GM21360 (cell line): ENCODE data around the gene CCL14.
"Not testable (repeated sequence)": the region's sequence is repeated elsewhere in the genome, so short reads cannot be mapped to it uniquely, and the experiment has no call there.

Experiments used
- ATAC-seq: cut with Tn5 transposase; IDR thresholded peaks from one replicate; pipeline ENCODE4 v1.9.1; 2021; ENCODE audit warnings: mild to moderate bottlenecking, moderate library complexity; ENCODE audit not compliant: unreplicated experiment

The CCL14 gene

DNA sequence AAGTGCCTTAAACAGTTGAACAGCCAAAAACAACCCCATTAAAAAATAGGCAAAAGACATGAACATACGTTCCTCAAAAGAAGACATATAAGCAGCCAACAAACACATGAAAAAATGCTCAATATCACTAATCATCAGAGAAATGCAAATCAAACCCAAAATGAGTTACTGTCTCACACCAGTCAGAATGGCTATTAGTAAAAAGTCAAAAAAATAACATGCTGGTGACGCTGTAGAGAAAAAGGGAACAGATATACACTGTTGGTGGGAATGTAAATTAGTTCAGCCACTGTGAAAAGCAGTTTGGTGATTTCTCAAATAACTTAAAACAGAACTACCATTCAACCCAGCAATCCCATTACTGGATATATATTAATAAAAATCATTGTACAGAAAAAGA is 8.8 kb upstream of the CCL14 start:
- not testable (repeated sequence) for ATAC-seq

DNA sequence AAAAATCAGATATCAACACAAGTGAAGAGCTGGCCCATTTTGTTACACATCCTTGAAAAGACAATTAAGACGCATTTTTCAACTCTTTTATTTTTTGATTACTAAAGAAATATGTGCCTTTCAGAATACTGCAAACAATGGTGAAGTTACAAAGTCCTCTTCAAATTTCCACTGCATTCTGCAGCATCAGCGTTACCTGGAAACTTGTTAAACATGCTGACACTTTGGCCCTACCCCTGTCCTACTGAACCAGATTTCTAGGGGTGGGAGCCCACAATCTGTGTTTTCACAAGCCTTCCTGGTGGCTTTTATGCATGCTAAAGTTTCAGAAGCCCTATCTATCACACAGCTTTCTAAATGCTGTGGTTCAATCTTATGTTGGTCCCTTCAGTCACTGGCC is 4.5 kb upstream of the CCL14 start:
- ATAC-seq, result no peak

DNA sequence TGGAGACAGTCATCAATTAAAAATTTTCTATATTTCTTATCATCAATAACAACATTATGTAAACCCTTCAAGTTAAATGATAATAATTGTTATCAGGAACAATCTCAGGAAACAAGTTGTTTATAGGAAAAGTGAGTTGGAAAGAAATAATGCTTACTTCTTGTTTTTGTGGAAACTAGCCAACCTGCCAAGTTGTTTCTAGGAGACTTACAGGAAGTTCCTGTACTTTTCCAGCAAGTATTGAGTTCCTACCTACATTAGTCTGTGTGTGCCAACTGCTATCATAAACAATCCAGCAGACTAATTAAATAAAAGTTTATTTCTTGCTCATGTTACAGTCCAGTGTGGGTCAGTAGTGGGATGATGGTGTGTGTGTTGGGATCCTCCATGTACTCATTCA is 1.6 kb upstream of the CCL14 start:
- no peak for ATAC-seq

DNA sequence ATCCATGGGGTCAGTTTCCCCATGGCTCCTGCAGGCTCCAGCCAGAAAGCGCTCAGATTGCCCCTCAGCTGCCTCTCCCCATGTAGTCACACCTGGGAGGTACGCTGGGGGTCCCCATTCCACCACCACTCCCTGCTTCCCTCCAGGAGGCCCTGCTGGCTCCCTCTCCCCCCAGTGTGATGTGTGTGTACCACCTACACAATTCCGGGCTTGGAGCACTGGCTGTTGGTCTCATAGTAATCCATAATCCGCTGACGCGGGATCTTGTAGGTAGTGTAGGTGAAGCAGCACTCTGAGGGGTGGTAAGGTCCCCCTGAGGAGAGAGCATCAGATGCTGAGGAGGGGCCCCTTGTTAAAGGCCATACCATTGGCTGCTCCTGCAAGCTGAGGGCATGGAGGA is 2.4 kb downstream of the CCL14 start:
- ATAC-seq, result no peak

DNA sequence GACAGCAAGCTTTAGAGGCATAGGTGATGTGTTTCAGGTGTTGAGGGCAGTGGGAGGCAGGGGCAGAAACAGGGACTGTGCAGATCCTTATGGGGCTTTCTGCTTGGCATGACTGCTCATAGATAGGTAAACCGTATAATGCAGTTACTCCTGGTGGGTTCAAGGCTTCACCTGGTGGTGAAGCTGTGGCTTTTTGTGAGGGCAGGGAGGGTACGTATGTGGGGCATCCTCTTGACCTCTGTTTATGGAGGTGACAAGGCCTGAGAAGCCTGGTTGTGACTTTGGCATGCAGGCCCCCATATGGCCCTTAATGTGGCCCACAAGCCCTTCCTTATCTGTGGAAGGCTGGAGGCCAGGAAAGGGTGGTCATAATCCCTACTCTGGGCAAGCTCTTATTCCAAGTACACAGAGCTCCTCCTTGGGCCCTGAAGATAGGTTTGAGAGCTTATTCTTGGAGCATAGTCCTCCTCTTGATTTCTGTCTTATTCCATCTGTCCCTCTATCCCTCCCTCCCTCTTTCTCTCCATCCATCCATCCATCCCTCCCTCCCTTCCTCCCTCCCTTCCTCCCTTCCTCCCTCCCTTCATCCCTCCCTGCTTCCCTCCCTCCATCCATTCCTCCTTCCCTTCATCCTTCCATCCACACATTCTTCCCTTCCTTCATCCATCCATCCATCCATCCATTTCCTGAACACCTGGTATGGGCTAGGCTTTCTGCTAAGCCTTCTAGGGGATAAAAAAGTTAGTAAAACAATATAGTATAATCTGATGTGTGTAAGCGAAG is 3.9 kb downstream of the CCL14 start:
- ATAC-seq, result no peak

DNA sequence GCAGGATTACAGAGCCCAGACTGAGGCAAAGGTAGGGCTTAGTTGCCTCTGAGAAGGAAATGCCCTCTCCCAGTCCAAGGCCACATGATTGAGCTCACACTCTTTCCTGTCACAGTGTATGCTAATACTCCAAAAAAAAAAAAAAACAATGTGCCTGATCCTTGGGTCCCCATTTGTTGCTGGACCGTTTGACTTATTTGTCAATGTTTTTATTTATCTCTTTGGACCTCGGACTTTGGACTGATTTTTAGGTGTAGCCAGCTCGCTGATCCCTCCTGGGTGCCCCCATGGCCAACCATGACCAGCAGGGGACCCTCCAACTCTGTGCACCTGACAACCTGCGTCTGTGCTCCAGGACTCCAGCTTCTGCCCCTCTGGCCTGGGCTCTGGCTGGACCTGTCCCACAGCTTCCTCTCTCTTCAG is 4.6 kb downstream of the CCL14 start:
- ATAC-seq, result no peak

DNA sequence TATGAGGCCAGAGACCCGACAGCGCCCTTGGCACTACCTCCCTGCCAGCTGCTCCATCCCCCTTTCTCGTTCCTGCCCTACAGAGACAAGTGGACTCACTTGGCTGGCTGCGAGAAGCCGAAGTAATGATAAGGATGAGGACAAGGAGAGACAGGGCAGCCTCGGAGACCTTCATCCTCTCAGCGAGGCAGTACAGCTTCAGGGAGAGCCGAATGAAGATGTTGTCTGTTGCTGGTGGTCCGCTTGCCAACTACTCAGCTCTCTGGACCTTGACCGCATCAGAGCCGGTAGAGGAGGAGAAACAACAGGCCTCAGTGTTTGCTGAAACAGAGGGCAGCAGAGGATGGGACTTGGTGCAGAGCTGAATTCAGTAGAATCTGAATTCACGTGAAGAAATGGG is 5.3 kb downstream of the CCL14 start, which contains the start of gene CCL16:
Gene CCL16 (minus strand): TSS at position 252 of the 400 bp plus-strand sequence. CDS start 77 bp downstream, at position 175.
- ATAC-seq, result no peak

DNA sequence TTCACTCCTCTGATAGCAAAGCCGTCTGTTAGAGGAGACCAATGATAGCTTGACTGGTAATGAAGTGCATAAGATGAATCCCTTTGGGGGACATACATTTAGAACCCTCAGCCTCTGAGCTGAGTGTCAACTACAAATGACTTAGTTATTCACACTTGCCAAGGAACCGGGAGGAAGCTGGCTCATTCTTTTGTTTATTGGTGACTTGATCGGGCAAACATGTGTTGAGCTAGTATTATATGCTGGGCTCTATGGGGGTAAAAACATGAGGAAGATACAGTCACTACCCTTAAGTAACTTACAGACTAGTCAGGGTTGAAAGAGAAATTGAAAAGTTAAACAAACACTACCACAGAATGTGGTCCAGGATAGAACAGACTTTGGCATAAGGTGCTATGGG is 8.2 kb downstream of the CCL14 start:
- no peak for ATAC-seq

DNA sequence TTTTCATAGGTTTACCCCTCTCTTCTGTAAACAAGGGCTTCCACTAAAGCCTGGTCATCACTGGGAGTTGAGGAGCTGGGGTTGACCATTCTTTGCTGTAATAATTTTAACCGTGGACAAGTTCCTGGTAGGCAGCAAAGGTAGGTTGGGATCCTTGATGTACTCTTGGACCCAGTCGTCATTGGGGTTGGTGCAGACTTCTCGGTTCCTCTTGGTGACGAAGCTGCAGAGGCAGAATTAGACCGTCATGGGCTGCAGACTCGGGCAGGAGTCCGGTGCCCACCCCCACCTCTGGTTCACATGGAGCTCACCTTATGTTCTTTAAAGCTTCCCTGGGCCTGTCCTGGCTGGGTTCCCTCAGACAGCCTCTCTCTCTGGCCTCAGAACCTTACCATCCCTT is 9.0 kb downstream of the CCL14 start:
- no peak for ATAC-seq

DNA sequence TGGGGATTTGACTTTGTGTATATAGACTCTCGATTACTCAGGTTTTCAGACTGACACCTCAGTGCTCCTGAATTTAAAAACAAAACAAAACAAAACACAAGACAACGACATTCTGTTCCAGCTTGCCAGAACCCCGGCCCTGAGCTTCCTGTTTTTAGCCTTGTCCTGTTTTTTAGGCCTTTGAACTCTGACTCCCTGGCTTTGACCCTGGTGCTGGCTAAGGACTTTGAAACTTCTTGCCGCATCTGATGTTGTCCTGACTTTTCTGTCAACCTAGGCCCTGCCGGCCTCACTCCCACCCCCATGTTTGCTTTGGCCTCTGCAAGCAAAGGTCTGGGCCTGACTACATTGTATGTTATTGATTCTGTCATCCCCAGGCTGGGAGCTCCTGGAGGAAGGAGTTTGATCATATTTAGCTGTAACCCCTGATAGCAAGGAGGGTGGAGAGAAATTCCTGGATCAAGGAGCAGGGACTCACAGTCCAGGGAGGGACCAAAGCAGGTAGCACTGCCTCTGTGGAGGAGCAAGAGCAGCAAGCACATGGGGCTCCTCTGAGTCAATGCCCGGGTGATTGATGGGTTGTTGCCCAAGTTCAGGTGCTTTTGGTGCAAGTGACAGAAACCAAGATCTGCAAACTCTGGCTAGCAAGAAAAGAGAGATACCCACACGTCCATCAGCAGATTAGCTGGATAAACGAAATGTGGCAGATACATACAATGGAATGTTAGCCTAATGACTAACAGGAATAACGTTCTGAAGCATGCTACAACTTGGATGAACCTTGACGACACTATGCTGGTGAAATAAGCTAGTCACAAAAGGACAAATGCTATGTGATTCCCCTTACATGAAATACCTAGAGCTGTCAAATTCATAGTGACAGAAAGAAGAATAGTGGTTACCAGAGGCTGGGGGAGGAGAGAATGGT is 12.9 kb downstream of the CCL14 start:
- no peak for ATAC-seq

DNA sequence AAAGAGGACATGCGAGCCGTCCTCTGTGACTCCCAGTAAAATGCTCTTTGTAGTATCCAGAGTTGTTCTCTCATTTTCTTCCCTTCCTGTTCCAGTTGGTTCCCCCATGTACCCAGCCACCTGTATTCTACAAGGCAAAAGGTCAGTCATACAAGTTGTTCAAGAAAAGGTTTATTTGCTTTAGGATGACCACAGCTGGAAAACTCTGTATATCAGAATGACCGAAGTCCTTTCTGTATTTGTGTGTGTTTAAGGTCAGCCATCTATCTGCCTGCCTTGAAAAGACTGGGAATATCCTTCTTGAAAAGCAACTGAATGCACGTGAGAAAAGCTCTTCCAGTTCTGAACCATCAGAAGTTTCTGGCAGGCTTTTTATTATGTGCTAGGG is 13.6 kb downstream of the CCL14 start:
- no peak for ATAC-seq

DNA sequence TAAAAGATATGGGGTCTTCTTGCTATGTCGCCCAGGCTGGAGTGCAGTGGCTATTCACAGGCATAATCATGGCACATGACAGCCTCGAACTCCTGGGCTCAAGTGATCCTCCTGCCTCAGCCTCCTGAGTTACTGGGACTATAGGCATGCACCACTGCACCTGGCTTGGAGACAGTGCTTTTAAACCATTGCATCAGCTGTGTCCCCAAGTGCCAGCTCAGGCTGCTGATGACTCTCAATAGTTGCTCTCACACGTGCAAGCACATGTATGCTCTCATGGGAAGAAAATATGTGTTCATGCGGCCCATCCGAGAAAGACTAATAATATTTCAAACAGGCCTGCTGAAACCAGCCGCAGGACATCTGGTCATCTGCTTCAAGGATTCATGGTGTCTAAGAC is 14.0 kb downstream of the CCL14 start:
- ATAC-seq, result no peak

DNA sequence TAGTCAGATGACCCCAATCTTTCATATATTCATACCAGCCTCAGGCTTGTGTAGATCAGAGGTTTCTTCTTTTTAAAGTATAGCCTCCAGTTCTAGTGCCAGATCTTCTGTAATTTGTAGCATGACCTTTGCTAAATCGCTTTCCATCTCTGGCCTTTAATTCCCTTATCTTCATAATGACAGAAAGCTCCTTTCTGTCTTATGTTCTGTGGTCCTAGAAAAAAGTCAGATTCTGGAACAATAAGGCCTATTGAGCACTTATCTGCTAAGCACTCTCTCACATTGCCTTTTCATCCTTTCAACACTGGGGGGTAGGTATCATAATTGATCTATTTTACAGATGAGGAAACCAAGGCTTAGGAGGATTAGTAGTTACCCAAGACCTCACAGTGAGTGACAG is 14.5 kb downstream of the CCL14 start:
- no peak for ATAC-seq

DNA sequence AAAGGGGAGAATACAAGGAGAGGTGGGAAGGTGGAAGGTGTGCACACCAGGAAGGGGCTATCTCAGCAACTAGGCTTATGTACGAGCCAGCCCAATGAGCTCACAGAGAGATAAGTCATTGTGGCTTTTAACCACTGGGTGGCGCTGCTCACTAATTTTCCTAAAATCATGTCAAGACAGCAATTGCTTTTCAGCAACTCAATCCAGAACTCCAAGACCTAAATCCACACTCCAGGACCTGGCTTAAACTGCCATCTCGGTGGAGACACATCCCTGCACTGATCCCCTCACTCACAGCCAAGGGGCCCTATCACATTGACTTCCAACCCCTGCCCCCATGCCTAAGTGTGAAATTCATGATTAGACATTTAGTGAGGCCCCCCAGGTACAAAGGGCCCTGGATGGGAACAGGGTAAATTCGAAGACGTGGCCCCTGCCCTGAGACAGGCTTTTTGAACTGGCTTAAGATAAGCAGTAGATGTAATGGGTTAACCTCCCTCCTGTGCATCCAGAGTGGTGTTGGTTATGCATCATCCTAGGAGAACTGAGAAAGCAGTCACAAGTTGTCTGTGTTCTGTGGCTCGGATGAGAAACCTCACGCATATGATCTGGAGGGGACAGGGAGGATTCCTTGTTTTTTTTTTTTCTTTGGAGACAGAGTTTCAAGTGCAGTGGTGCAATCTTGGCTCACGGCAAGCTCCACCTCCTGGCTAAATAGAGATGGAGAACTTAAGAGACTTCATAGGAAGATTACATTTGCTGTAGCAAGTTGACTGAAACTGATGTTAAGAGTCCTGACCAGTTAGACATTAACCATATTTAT is 16.8 kb downstream of the CCL14 start:
- ATAC-seq, result no peak

DNA sequence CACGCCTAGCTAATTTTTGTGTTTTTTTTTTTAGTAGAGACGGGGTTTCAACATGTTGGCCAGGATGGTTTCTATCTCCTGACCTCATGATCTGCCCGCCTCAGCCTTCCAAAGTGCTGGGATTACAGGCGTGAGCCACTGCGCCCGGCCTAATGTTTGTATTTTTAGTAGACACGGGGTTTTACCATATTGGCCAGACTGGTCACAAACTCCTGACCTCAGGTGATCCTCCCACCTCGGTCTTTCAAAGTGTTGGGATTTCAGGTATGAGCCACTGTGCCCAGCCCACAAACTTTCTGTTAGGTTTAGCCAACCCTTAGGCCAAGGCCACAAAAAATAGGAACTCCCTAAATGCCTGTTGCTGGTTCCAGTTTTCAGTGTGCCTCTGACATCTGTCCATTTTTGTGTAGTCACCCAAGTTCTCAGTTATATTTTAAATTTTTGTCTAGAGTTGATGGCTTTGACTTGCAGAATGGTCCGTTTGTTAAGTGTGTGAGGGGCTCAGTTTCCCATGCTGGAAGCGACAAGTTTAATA is 17.9 kb downstream of the CCL14 start:
- no peak for ATAC-seq

DNA sequence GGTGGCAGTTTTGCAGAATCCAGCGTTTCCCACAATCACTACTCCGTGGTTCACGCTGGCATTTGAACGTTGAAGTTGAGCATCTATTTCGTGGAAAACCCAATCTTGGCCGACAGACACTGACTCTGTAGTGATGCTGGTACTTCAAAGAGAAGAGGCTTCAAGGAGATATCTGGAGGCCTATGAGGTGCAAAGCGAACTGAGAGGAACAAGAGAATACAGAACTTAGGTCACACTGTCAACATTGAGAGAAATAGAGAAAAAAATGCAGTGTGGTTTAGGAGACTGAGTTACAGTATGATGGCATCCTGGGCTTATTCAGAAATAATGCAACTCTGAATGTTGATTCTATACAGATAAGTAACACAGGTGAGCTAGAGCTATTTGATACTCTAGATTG is 21.3 kb downstream of the CCL14 start:
- ATAC-seq, result no peak

DNA sequence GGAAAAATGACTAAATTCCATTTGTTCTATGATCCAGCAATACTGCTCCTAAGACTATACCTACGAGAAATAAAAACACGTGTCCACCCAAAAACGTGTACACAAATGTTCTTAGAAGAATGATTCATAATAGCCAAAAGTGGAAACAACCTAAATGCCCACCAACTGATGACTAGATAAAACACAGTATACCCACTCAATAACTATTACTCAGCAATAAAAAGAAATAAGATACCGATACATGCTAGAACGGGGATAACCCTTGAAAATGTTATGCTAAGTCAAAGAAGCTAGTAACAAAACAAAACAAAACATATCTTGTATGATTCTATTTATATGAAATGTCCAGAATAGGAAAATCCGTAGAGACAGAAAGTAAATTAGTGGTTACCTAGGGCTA is 22.9 kb downstream of the CCL14 start:
- no peak for ATAC-seq

DNA sequence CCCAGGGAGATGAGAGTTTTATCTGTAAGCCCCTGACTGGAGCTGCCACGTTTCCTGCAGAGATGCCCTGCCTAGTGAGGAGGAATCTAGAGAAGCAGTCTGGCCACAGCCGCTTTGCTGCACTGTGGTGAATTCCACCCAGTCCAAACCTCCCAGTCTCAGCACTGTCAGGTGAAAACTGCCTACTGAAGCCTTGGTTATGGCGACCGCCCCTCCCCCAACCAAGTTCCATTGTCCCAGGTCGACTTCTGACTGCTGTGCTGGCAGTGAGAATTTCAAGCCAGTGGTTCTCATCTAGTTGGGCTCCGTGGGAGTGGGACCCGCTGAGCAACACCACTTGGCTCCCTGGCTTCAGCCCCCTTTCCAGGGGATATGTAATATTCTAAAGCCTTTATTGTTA is 32.8 kb downstream of the CCL14 start:
- ATAC-seq, result no peak

DNA sequence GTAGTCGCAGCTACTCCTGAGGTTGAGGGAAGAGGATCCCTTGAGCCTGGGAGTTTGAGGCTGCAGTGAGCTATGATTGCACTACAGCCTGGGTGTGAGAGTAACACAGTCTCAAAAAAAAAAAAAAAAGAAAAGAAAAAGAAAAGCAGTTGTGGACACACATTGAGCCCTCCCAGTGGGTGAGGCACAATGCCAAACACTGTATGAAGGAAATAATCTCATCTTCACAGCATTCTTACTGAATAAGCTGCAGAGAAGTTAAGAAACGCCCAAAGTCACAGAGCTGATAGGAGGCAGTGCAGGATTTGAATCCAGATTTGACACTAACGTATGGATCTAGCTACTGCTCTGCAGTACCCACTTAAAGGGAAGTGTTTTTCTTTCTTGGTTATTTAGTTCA is 37.1 kb downstream of the CCL14 start:
- ATAC-seq, result no peak

DNA sequence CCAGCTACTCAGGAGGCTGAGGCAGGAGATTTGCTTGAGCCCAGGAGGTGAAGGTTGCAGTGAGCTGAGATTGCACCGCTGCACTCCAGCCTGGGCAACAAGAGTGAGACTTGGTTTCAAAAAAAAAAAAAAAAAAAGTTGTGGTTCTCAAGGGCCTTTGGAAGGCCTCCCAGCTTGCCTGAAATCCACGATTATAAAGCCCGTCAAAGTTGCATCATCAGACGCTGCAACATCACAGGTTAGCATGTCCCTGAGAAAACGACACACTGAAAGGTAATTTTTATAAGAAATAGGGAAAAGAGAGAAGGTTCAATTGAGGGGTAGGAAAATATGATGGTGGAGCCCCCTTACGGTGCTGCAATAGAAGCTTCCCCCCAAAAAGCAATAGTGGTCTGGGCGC is 38.4 kb downstream of the CCL14 start:
- ATAC-seq, result no peak

DNA sequence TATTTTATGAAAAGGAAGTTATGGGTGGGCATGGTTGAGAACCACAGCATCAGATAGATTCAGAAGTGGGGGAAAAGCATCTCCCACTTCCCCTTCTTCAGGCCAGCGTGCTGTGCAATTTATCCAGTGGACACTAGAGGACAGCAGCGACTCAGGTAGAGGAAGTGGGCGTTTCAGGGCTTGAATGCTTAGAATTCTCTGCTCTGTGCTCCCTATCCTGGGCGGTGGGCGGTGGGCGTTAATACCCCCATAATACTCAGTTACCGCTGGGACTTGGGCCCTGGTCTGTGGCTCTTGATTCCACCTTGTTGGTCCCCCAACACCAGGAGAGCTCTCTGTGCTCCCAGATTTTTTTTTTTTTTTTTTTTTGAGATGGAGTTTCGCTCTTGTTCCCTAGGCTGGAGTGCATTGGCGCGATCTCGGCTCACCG is 39.4 kb downstream of the CCL14 start:
- no peak for ATAC-seq
